Measurements from ENCODE around the gene SPEM3. TPM values are rescaled to one million over a fixed set of nuclear protein-coding genes. Genes with fewer than 3 reads are reported as not detected.

SPEM3 gene
- total RNA-seq, 2 experiments from 2014 or later: not detected

GRCh38 chr17:7432296-7432695, 3.6 kb downstream of the SPEM3 start:
- peaks cover 17% of the 10 kb centered on the region for H3K4me1 Mint-ChIP-seq
- H3K4me3 Mint-ChIP-seq: no peak overlapping the region
- no peak for DNase-seq
- ChIA-PET CTCF (interaction anchor here (0.6 to 2.2 kb wide), 4 partner anchors 12 to 30 kb away, joined by 3 to 7 read pairs (median 4); no protein-coding TSS in a partner anchor), POLR2A (no interaction called here)
- H3K27me3 Mint-ChIP-seq: no peaks in the 10 kb centered on the region
- H3K27ac Mint-ChIP-seq: no peak overlapping the region
- peaks cover 5% of the 10 kb centered on the region for H3K36me3 Mint-ChIP-seq (ENCODE audit: low read depth)
- no peaks in the 10 kb centered on the region for H3K9me3 Mint-ChIP-seq

GRCh38 chr17:7435676-7436555, 7.3 kb downstream of the SPEM3 start:
- POLR2A ChIA-PET: interaction anchor here (0.6 to 1.6 kb wide), 5 partner anchors 16 to 250 kb away, joined by 3 to 4 read pairs (median 3); partner anchors contain the start of gene POLR2A

GRCh38 chr17:7436556-7437368, 8.1 kb downstream of the SPEM3 start:
- Mint-ChIP-seq H3K9me3 (no peaks in the 10 kb centered on the region), H3K27me3 (peaks cover 23% of the 10 kb centered on the region), H3K36me3 (ENCODE audit: low read depth) (peaks cover 24% of the 10 kb centered on the region), H3K4me3 (peak overlapping the region; percentile 87), H3K4me1 (peaks cover 43% of the 10 kb centered on the region), H3K27ac (peak overlapping the region; percentile 97)
- CTCF ChIA-PET: interaction anchor here (0.6 to 4.2 kb wide), 51 partner anchors 8 to 198 kb away, joined by 3 to 45 read pairs (median 4); partner anchors contain the start of genes ACAP1, CD68, CHRNB1 and FXR2
- peak; percentile 81 for DNase-seq
- POLR2A ChIA-PET: interaction anchor here (0.7 to 1.6 kb wide), 3 partner anchors 15 to 126 kb away, joined by 3 to 4 read pairs (median 3); partner anchors contain the start of gene POLR2A

More at GRCh38 chr17:7435676-7436555, 7.3 kb downstream of the SPEM3 start:
- Mint-ChIP-seq H3K4me1 (peaks cover 43% of the 10 kb centered on the region), H3K9me3 (no peaks in the 10 kb centered on the region), H3K27me3 (peaks cover 17% of the 10 kb centered on the region), H3K36me3 (ENCODE audit: low read depth) (peaks cover 24% of the 10 kb centered on the region), H3K4me3 (peak overlapping the region; percentile 87), H3K27ac (peak overlapping the region; percentile 97)
- DNase-seq: peak; percentile 71
- CTCF ChIA-PET: interaction anchor here (0.5 to 4.2 kb wide), 38 partner anchors 9 to 252 kb away, joined by 3 to 45 read pairs (median 5); partner anchors contain the start of genes ACAP1, CHRNB1, FXR2 and KCTD11

GRCh38 chr17:7437369-7437863, 8.8 kb downstream of the SPEM3 start:
- Mint-ChIP-seq H3K9me3 (no peaks in the 10 kb centered on the region), H3K4me3 (peak overlapping the region; percentile 87), H3K36me3 (ENCODE audit: low read depth) (peaks cover 24% of the 10 kb centered on the region), H3K4me1 (peaks cover 43% of the 10 kb centered on the region), H3K27ac (no peak overlapping the region), H3K27me3 (peaks cover 27% of the 10 kb centered on the region)
- POLR2A ChIA-PET: no interaction called here
- CTCF ChIA-PET: interaction anchor here (0.7 to 4.2 kb wide), 39 partner anchors 7 to 198 kb away, joined by 3 to 45 read pairs (median 5); partner anchors contain the start of genes ACAP1, CD68, CHRNB1 and GABARAP
- no peak for DNase-seq

- POLR2A ChIA-PET: no interaction called here
- H3K9me3 Mint-ChIP-seq: no peaks in the 10 kb centered on the region
Measured at GRCh38 chr17:7437950-7438614, 9.4 kb downstream of the SPEM3 start.

GRCh38 chr17:7438656-7439460, 10.2 kb downstream of the SPEM3 start:
- H3K4me3 Mint-ChIP-seq: peak overlapping the region; percentile 69
- ChIA-PET POLR2A (no interaction called here), CTCF (interaction anchor here (0.8 to 1.4 kb wide), 4 partner anchors 8 to 122 kb away, joined by 3 to 4 read pairs (median 4); no protein-coding TSS in a partner anchor)
- no peak for DNase-seq
- H3K36me3 Mint-ChIP-seq (ENCODE audit: low read depth): peaks cover 26% of the 10 kb centered on the region
- H3K9me3 Mint-ChIP-seq: no peaks in the 10 kb centered on the region
- H3K27me3 Mint-ChIP-seq: peaks cover 33% of the 10 kb centered on the region
- H3K27ac Mint-ChIP-seq: no peak overlapping the region
- peaks cover 43% of the 10 kb centered on the region for H3K4me1 Mint-ChIP-seq

More at GRCh38 chr17:7437950-7438614, 9.4 kb downstream of the SPEM3 start:
- H3K36me3 Mint-ChIP-seq (ENCODE audit: low read depth): peaks cover 24% of the 10 kb centered on the region
- peak overlapping the region; percentile 69 for H3K4me3 Mint-ChIP-seq
- H3K27me3 Mint-ChIP-seq: peaks cover 29% of the 10 kb centered on the region
- DNase-seq: peak; percentile 57
- CTCF ChIA-PET: interaction anchor here (0.8 to 4.2 kb wide), 4 partner anchors 9 to 123 kb away, joined by 3 to 45 read pairs (median 13); partner anchors contain the start of genes KCTD11 and TMEM95
- peak overlapping the region; percentile 80 for H3K27ac Mint-ChIP-seq
- peaks cover 43% of the 10 kb centered on the region for H3K4me1 Mint-ChIP-seq

- Mint-ChIP-seq H3K27me3 (peaks cover 41% of the 10 kb centered on the region), H3K9me3 (no peaks in the 10 kb centered on the region), H3K27ac (peak within 1 kb of the TSS; percentile 51), H3K4me1 (peaks cover 43% of the 10 kb centered on the region), H3K4me3 (peak within 1 kb of the TSS; percentile 80), H3K36me3 (ENCODE audit: low read depth) (peaks cover 27% of the 10 kb centered on the region)
- CTCF ChIA-PET: interaction anchor here (1.2 to 1.4 kb wide), 2 partner anchors 13 to 121 kb away, joined by 4 read pairs; no protein-coding TSS in a partner anchor
- no peak for DNase-seq
- POLR2A ChIA-PET: no interaction called here
Measured at GRCh38 chr17:7439462-7440112, 10.9 kb downstream of the SPEM3 start, which contains the start of gene FGF11. TSS of gene FGF11 (plus strand) at chr17:7439512. CDS start at chr17:7439621, 109 bp downstream.

- H3K27me3 Mint-ChIP-seq: peaks cover 45% of the 10 kb centered on the region
- peak overlapping the region; percentile 80 for H3K4me3 Mint-ChIP-seq
- ChIA-PET POLR2A (no interaction called here), CTCF (interaction anchor here (0.5 to 1.9 kb wide), 9 partner anchors 12 to 144 kb away, joined by 3 to 10 read pairs (median 4); partner anchors contain the start of gene TMEM95)
- H3K4me1 Mint-ChIP-seq: peaks cover 45% of the 10 kb centered on the region
- no peaks in the 10 kb centered on the region for H3K9me3 Mint-ChIP-seq
- peak overlapping the region; percentile 51 for H3K27ac Mint-ChIP-seq
- DNase-seq: peak; percentile 43
- peaks cover 27% of the 10 kb centered on the region for H3K36me3 Mint-ChIP-seq (ENCODE audit: low read depth)
Measured at GRCh38 chr17:7440113-7440833, 11.6 kb downstream of the SPEM3 start.

- peak; percentile 19 for DNase-seq
- ChIA-PET CTCF (interaction anchor here (0.9 to 1.9 kb wide), 7 partner anchors 14 to 145 kb away, joined by 3 to 10 read pairs (median 4); partner anchors contain the start of gene TMEM95), POLR2A (no interaction called here)
- peak overlapping the region; percentile 80 for H3K4me3 Mint-ChIP-seq
- H3K4me1 Mint-ChIP-seq: peaks cover 47% of the 10 kb centered on the region
- peaks cover 50% of the 10 kb centered on the region for H3K27me3 Mint-ChIP-seq
- no peak overlapping the region for H3K27ac Mint-ChIP-seq
- H3K36me3 Mint-ChIP-seq (ENCODE audit: low read depth): peaks cover 28% of the 10 kb centered on the region
- no peaks in the 10 kb centered on the region for H3K9me3 Mint-ChIP-seq
Measured at GRCh38 chr17:7440834-7441195, 12.2 kb downstream of the SPEM3 start.

GRCh38 chr17:7441266-7441665, 12.6 kb downstream of the SPEM3 start:
- Mint-ChIP-seq H3K36me3 (ENCODE audit: low read depth) (peaks cover 28% of the 10 kb centered on the region), H3K27ac (no peak overlapping the region), H3K4me1 (peaks cover 46% of the 10 kb centered on the region), H3K27me3 (peaks cover 55% of the 10 kb centered on the region), H3K9me3 (no peaks in the 10 kb centered on the region), H3K4me3 (no peak overlapping the region)
- POLR2A ChIA-PET: interaction anchor here (0.5 to 0.6 kb wide), 2 partner anchors 18 to 93 kb away, joined by 3 to 4 read pairs; no protein-coding TSS in a partner anchor
- CTCF ChIA-PET: interaction anchor here (0.7 to 1.9 kb wide), 7 partner anchors 13 to 145 kb away, joined by 3 to 10 read pairs (median 4); partner anchors contain the start of gene TMEM95
- no peak for DNase-seq

All from activated CD4-positive, alpha-beta T cell treated with anti-CD3 and anti-CD28 coated beads, Interleukin-2, amount 10 ng/mL, durations not matched to agents 7 days and 5 days (primary cell).